ENCODE data around the gene ITPKB. TPM values are rescaled to one million over a fixed set of nuclear protein-coding genes. Genes with fewer than 3 reads are reported as not detected.

The ITPKB gene
- total and polyA plus RNA-seq, 2 of the 13 experiments (the other 11 are each of a cell fraction or from before 2014, with no cell fraction given), result not detected

- in situ Hi-C loops (cut with HindIII; ENCODE audit: extremely low pct_ligation_motif_present, low pct_unique_long_range_greater_than_20kb) (no loop called here), intact Hi-C loops (cut with micrococcal nuclease; ENCODE audit: unreplicated experiment) (no loop called here)
- no peak overlapping the region for H3K4me2 ChIP-seq (ENCODE audit: low read depth, low read length)
- no peak overlapping the region for H3K27ac ChIP-seq (ENCODE audit: extremely low read length, insufficient read depth, low read length)
- no peak overlapping the region for H3K9ac ChIP-seq (ENCODE audit: insufficient read depth, low read depth, low read length)
- BruUV-seq (replicated peaks), result no TSS peak
- no peak for DNase-seq (ENCODE audit: low spot score)
- no peak overlapping the region for H2AFZ ChIP-seq (ENCODE audit: low read length)
- peaks cover 4 to 62% of the 10 kb centered on the region in 2 experiments for H3K27me3 ChIP-seq (ENCODE audit: control insufficient read depth in 1 of 2, insufficient read depth in 2 of 2, low read length in 2 of 2)
- H3K79me2 ChIP-seq (ENCODE audit: insufficient read depth, low read length), result no peaks in the 10 kb centered on the region
- CTCF ChIA-PET (ENCODE audit: low intra/inter-chr PET ratio, low total read pairs), result no interaction called here
- ATAC-seq, result no peak
- H3K4me3 ChIP-seq (replicated peaks in 1 of 3; ENCODE audit: insufficient read depth in 1 of 3, low read depth in 2 of 3, low read length in 3 of 3), result no peak overlapping the region
- H3K9me3 ChIP-seq (ENCODE audit: low read length), result no peaks in the 10 kb centered on the region
- POLR2A ChIA-PET, result no interaction called here
- H3K36me3 ChIP-seq (replicated peaks in 1 of 2; ENCODE audit: control insufficient read depth in 1 of 2, insufficient read depth in 2 of 2, low read length in 2 of 2), result no peaks in the 10 kb centered on the region
- peaks cover 5% of the 10 kb centered on the region; the same call in 1 of the 2 replicates for H3K4me1 ChIP-seq (ENCODE audit: insufficient read depth, low read length)
- 3% methylated on average over 5 of the region's 5 CpGs for WGBS (ENCODE audit: low lambda C conversion rate)
- TF ChIP-seq IKZF5 (CRISPR knock-in tag; IDR thresholded peaks at IDR 0.05), result no peak
- no peak for TF ChIP-seq ELF3 (CRISPR knock-in tag; IDR thresholded peaks at IDR 0.05)
- no peaks in the 10 kb centered on the region for H4K20me1 ChIP-seq (ENCODE audit: insufficient read depth, low read length)
- no peak for FAIRE-seq
These were observed 62.7 kb downstream of the ITPKB start for GRCh38 chr1:226676381-226676780.

DNA sequence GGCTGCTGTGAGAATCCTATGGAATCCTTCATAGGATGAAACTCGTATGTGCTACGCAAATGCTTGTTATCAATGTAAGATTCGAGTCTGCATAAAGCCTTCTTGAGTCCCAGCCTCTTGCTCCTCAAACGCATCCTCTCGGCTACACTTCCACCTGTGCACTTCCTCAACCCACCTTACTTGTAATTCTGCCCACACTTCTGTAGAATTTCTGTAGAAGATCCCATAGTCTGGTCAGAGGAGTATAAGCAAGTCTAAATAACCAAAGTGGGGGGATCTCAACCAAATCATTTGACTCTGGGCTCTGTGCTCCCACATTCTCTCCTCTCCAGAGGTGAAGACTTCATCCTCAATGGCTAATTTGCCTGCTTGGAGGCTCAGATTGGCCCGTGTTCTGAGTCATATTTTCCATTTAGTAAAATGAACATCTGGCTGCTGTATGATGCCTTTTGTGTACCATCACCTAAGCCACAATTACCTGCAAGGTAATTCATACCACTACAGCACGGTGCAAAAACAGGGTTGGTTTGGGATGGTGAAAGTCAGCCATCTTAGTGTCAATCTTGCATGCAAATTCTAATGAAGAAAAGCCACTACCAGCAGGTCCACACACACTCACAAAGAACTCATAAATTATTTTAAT is 63.2 kb downstream of the ITPKB start:
- intact Hi-C loops (cut with micrococcal nuclease; ENCODE audit: unreplicated experiment), result no loop called here
- 39% methylated on average over 7 of the region's 7 CpGs for WGBS (ENCODE audit: low lambda C conversion rate)
- ChIA-PET CTCF (ENCODE audit: low intra/inter-chr PET ratio, low total read pairs) (no interaction called here), POLR2A (no interaction called here)
- Histone ChIP-seq H3K79me2 (ENCODE audit: insufficient read depth, low read length) (no peaks in the 10 kb centered on the region), H3K4me2 (ENCODE audit: low read depth, low read length) (no peak overlapping the region), H3K27ac (ENCODE audit: extremely low read length, insufficient read depth, low read length) (no peak overlapping the region), H3K4me1 (ENCODE audit: insufficient read depth, low read length) (peaks cover 5% of the 10 kb centered on the region; the same call in 1 of the 2 replicates), H3K36me3 (replicated peaks in 1 of 2; ENCODE audit: control insufficient read depth in 1 of 2, insufficient read depth in 2 of 2, low read length in 2 of 2) (no peaks in the 10 kb centered on the region), H3K27me3 (ENCODE audit: control insufficient read depth in 1 of 2, insufficient read depth in 2 of 2, low read length in 2 of 2) (peaks cover 4 to 58% of the 10 kb centered on the region in 2 experiments), H3K4me3 (replicated peaks in 1 of 3; ENCODE audit: insufficient read depth in 1 of 3, low read depth in 2 of 3, low read length in 3 of 3) (no peak overlapping the region), H2AFZ (ENCODE audit: low read length) (no peak overlapping the region), H4K20me1 (ENCODE audit: insufficient read depth, low read length) (no peaks in the 10 kb centered on the region), H3K9me3 (ENCODE audit: low read length) (no peaks in the 10 kb centered on the region), H3K9ac (ENCODE audit: insufficient read depth, low read depth, low read length) (no peak overlapping the region)
- DNase-seq (ENCODE audit: low spot score) (no peak), ATAC-seq (no peak), FAIRE-seq (no peak)
- in situ Hi-C loops (cut with HindIII; ENCODE audit: extremely low pct_ligation_motif_present, low pct_unique_long_range_greater_than_20kb), result no loop called here
- no TSS peak for BruUV-seq (replicated peaks)
- TF ChIP-seq CBX2 (IDR thresholded peaks at IDR 0.05; ENCODE audit: low read depth, low read length) (no peak), CBX2 (CRISPR knock-in tag; IDR thresholded peaks at IDR 0.05; ENCODE audit: low read depth) (no peak), HMGXB3 (CRISPR knock-in tag; IDR thresholded peaks at IDR 0.05; ENCODE audit: borderline replicate concordance) (no peak), XBP1 (CRISPR knock-in tag; IDR thresholded peaks at IDR 0.05) (no peak), ISL2 (CRISPR knock-in tag; IDR thresholded peaks at IDR 0.05) (no peak), ZNF251 (CRISPR knock-in tag; IDR thresholded peaks at IDR 0.05) (no peak), PLRG1 (conservative IDR thresholded peaks at IDR 0.05) (no peak), UBTF (CRISPR knock-in tag; IDR thresholded peaks at IDR 0.05) (no peak), SMAD9 (CRISPR knock-in tag; IDR thresholded peaks at IDR 0.05) (no peak)
